ENCODE measurements around the gene TMEM192.
"Not testable (repeated sequence)": the region's sequence is repeated elsewhere in the genome, so short reads cannot be mapped to it uniquely, and the experiment has no call there.

- TF ChIP-seq CTCF (IDR thresholded peaks at IDR 0.05; ENCODE audit: low read depth, low read length); EZH2phosphoT487 (IDR thresholded peaks at IDR 0.05; ENCODE audit: low read depth): not testable (repeated sequence)
Observed at GRCh38 chr4:165025782-165026181, 86.9 kb downstream of the TMEM192 start.

All from OCI-LY3 (cell line).